OCI-LY1 (cell line): ENCODE results near the gene HDAC1.

ENCODE experiments used
- CTCF ChIP-seq: fragments of 200-600 bp; sonication (generic), shearing (Covaris generic); IDR thresholded peaks from 2 replicates; pipeline ENCODE4 v1.5.1; 2017; ENCODE audit warnings: mild to moderate bottlenecking, antibody characterized with exemption, low read length, moderate library complexity, mixed read lengths
- EZH2 ChIP-seq: fragments of 200-600 bp; sonication (generic), shearing (Covaris generic); IDR thresholded peaks from 2 replicates; pipeline ENCODE4 v1.8.0; 2017; ENCODE audit warnings: borderline replicate concordance, mixed run types, mild to moderate bottlenecking, antibody characterized with exemption, low read length, moderate library complexity, mixed read lengths

GRCh38 chr1:32329931-32330466 is 38.1 kb downstream of the HDAC1 start:
- TF ChIP-seq CTCF, result no peak
- no peak for TF ChIP-seq EZH2
